KOPT-K1 (cell line): ENCODE measurements around the gene CDK3.

Experiments used
- H3K27ac ChIP-seq: fragments of 200-600 bp; sonication (generic); 2 replicates; pipeline ENCODE4 v1.5.1; 2016; ENCODE audit warnings: antibody characterized with exemption, mild to moderate bottlenecking, low read depth, low read length; ENCODE audit not compliant: poor library complexity, severe bottlenecking
- H3K36me3 ChIP-seq: fragments of 200-600 bp; sonication (generic); 2 replicates; pipeline ENCODE4 v1.5.1; 2017; ENCODE audit warnings: antibody characterized with exemption, mild to moderate bottlenecking, low read length, moderate library complexity; ENCODE audit not compliant: insufficient read depth
- H3K9me3 ChIP-seq: fragments of 200-600 bp; sonication (generic); 2 replicates; pipeline ENCODE4 v1.5.1; 2017; ENCODE audit warnings: antibody characterized with exemption, low read length, mild to moderate bottlenecking; ENCODE audit not compliant: insufficient read depth, poor library complexity, severe bottlenecking

CDK3 gene

DNA sequence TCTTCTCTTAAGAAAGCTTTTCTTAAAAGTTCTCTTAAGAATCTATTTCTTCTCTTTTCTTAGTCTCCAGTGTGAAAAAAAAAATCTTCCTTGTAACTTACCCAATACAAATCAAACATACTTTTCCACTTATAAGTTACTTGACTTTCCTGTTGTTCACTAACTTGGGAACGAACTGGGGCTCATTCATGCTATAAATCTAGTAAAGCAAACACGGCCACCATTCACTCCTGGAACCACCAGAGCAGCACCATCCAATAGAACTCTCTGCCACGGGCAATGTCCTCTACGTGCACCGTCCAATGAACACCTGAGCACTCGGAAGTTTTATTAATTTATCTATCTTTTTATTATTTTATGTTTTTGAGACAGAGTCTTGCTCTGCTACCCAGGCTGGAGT, 50.9 kb downstream of the CDK3 start:
- H3K27ac ChIP-seq = no peak overlapping the region
- H3K36me3 ChIP-seq = peaks cover 97% of the 10 kb centered on the region
- H3K9me3 ChIP-seq = no peaks in the 10 kb centered on the region

DNA sequence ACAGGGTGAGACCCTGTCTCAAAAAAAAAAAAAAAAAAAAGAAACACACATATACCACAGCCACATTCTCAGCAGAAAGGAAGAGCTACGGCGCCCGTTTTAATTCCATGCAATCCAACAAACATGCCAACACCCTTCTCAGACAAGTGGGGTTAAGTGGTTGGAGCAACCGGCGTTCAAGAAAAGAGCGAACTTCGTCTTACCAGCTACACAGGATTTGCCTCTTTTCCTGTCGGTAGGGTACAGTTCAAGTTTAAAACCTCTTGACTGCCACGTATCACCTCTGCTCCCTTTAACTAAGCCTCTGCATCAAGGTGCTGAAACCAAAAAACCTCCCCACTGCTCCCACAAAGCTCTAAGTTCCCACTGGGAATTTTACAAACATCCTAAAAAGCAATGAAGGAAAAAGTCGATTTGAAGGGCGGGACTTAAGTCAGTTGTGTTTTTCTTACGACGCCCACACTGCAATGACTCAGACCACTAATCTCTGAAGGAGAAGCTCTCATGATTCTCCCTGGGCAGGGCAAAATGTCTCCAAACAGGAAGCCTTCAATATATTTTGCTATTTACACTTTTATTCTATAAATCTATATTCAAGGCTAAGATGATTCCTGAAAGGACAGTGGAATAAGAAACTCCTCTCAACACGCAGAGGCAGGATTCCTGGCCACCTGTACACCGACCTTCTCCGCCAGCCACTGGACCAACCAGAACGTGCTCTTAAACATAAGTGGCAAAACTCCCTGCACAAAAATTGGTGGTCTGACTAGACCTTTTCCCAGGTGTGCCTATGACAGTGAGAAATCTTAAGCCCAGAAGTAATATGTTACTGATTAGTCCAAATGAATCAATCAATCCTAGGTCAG, 52.8 kb downstream of the CDK3 start:
- H3K9me3 ChIP-seq = no peaks in the 10 kb centered on the region
- H3K36me3 ChIP-seq = peaks cover 97% of the 10 kb centered on the region
- no peak overlapping the region for H3K27ac ChIP-seq

DNA sequence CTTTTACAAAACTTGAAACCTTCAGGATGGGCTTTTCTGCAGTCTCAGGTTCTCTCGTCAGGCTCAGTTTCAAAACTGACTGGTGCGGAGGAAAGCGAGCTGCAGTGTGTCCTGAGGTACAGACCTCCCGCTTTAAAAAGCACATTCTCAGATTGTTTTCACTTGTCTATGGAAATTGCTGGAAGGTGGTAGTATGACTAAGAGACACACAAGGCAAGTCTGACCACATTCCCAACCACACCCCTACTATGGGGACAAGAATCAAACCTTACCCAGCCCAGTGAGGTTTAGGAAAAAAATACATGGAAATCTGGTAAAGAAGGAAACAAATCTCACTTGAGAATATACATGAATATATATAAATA, 53.4 kb downstream of the CDK3 start:
- peaks cover 97% of the 10 kb centered on the region for H3K36me3 ChIP-seq
- no peak overlapping the region for H3K27ac ChIP-seq
- no peaks in the 10 kb centered on the region for H3K9me3 ChIP-seq
